PC-3 (cell line): ENCODE data around the gene KCNB1. TPM values are rescaled to one million over a fixed set of nuclear protein-coding genes. Genes with fewer than 3 reads are reported as not detected.

Experiments
- total RNA-seq: library from RNA; depleted of rRNA; stranded (reverse); fragments of >200 nt; gene quantifications from 2 replicates; pipeline ENCODE4 v1.2.3, GENCODE V29; 2014; rRNA removed

KCNB1 gene
- total RNA-seq, 1 experiment from 2014 or later = 0.04 TPM

Other genes with a start within 250 kb of the KCNB1 start
- gene ZNFX1, start 204.6 kb downstream of the KCNB1 start, total RNA-seq = 18.8 and 18.9 TPM in 2 replicates
- gene PTGIS, start 85.5 kb upstream of the KCNB1 start, total RNA-seq = 0.18 TPM in 1 of 2 replicates, not detected in the other
- 18.1 and 24.1 TPM in 2 replicates for gene B4GALT5, start 231.2 kb upstream of the KCNB1 start, total RNA-seq